ENCODE results near the gene PRDM15. TPM values are rescaled to one million over a fixed set of nuclear protein-coding genes. Genes with fewer than 3 reads are reported as not detected.

Gene PRDM15
- total RNA-seq, 2 experiments from 2014 or later, result 10.4 to 12.0 TPM

- Histone ChIP-seq H3K27ac (ENCODE audit: low read depth in 1 of 2, low read length in 2 of 2) (no peak overlapping the region), H3K4me1 (ENCODE audit: insufficient read depth, low read length) (no peaks in the 10 kb centered on the region), H3K4me3 (ENCODE audit: low read length) (no peak overlapping the region), H3K27me3 (ENCODE audit: control insufficient read depth in 1 of 2, insufficient read depth in 2 of 2, low read length in 2 of 2) (no peaks in the 10 kb centered on the region), H3K9me3 (ENCODE audit: control insufficient read depth in 1 of 2, insufficient read depth in 1 of 2, low read length in 2 of 2) (no peaks in the 10 kb centered on the region), H3K36me3 (ENCODE audit: insufficient read depth, low read length) (peaks cover 40% of the 10 kb centered on the region)
- H3K27ac Mint-ChIP-seq, result no peak overlapping the region
- intact Hi-C loops (cut with DNase I, micrococcal nuclease), result no loop called here
- DNase-seq (no peak), ATAC-seq (ENCODE audit: poor library complexity) (no peak)
- H3K4me3 Mint-ChIP-seq, result no peak overlapping the region
- H3K4me1 Mint-ChIP-seq (ENCODE audit: low read depth), result no peaks in the 10 kb centered on the region
- H3K9me3 Mint-ChIP-seq, result no peaks in the 10 kb centered on the region
- H3K27me3 Mint-ChIP-seq, result no peaks in the 10 kb centered on the region
- peaks cover 71% of the 10 kb centered on the region for H3K36me3 Mint-ChIP-seq (ENCODE audit: low read depth)
- CTCF ChIA-PET, result no interaction called here
- POLR2A ChIA-PET, result no interaction called here
- no peak for TF ChIP-seq CTCF (IDR thresholded peaks at IDR 0.05)
These were observed 30.1 kb downstream of the PRDM15 start for GRCh38 chr21:41848958-41849580.

GRCh38 chr21:41848533-41848932 lies 30.6 kb downstream of the PRDM15 start:
- Mint-ChIP-seq H3K9me3 (no peaks in the 10 kb centered on the region), H3K4me3 (no peak overlapping the region), H3K4me1 (ENCODE audit: low read depth) (no peaks in the 10 kb centered on the region), H3K36me3 (ENCODE audit: low read depth) (peaks cover 71% of the 10 kb centered on the region), H3K27ac (no peak overlapping the region), H3K27me3 (no peaks in the 10 kb centered on the region)
- no peak for TF ChIP-seq CTCF (IDR thresholded peaks at IDR 0.05)
- Histone ChIP-seq H3K4me1 (ENCODE audit: insufficient read depth, low read length) (no peaks in the 10 kb centered on the region), H3K9me3 (ENCODE audit: control insufficient read depth in 1 of 2, insufficient read depth in 1 of 2, low read length in 2 of 2) (no peaks in the 10 kb centered on the region), H3K4me3 (ENCODE audit: low read length) (no peak overlapping the region), H3K27me3 (ENCODE audit: control insufficient read depth in 1 of 2, insufficient read depth in 2 of 2, low read length in 2 of 2) (no peaks in the 10 kb centered on the region), H3K27ac (ENCODE audit: low read depth in 1 of 2, low read length in 2 of 2) (no peak overlapping the region), H3K36me3 (ENCODE audit: insufficient read depth, low read length) (peaks cover 35% of the 10 kb centered on the region)
- intact Hi-C loops (cut with DNase I, micrococcal nuclease), result no loop called here
- ATAC-seq (ENCODE audit: poor library complexity) (no peak), DNase-seq (no peak)
- ChIA-PET POLR2A (no interaction called here), CTCF (no interaction called here)

GRCh38 chr21:41847066-41847804 lies 31.9 kb downstream of the PRDM15 start:
- H3K4me3 Mint-ChIP-seq, result no peak overlapping the region
- Histone ChIP-seq H3K36me3 (ENCODE audit: insufficient read depth, low read length) (peaks cover 31% of the 10 kb centered on the region), H3K27me3 (ENCODE audit: control insufficient read depth in 1 of 2, insufficient read depth in 2 of 2, low read length in 2 of 2) (no peaks in the 10 kb centered on the region), H3K27ac (ENCODE audit: low read depth in 1 of 2, low read length in 2 of 2) (no peak overlapping the region), H3K4me3 (ENCODE audit: low read length) (no peak overlapping the region), H3K9me3 (ENCODE audit: control insufficient read depth in 1 of 2, insufficient read depth in 1 of 2, low read length in 2 of 2) (no peaks in the 10 kb centered on the region), H3K4me1 (ENCODE audit: insufficient read depth, low read length) (no peaks in the 10 kb centered on the region)
- DNase-seq (no peak), ATAC-seq (ENCODE audit: poor library complexity) (no peak)
- H3K36me3 Mint-ChIP-seq (ENCODE audit: low read depth), result peaks cover 67% of the 10 kb centered on the region
- H3K4me1 Mint-ChIP-seq (ENCODE audit: low read depth), result no peaks in the 10 kb centered on the region
- H3K27ac Mint-ChIP-seq, result no peak overlapping the region
- no peaks in the 10 kb centered on the region for H3K9me3 Mint-ChIP-seq
- ChIA-PET POLR2A (no interaction called here), CTCF (no interaction called here)
- no peak for TF ChIP-seq CTCF (IDR thresholded peaks at IDR 0.05)
- intact Hi-C loops (cut with DNase I, micrococcal nuclease), result no loop called here
- no peaks in the 10 kb centered on the region for H3K27me3 Mint-ChIP-seq
